NCI-H1092 (cell line): ENCODE results near the gene TMEM252.

Experiments
- DNase-seq: peaks from one replicate; lab custom pipeline; 2025; lab: John Stamatoyannopoulos, UW

Gene TMEM252

GRCh38 chr9:68540712-68541535 is at the start of gene TMEM252:
TSS of gene TMEM252 (minus strand) at chr9:68540883. CDS start at chr9:68540814, 69 bp downstream.
- DNase-seq = no peak

GRCh38 chr9:68585034-68585761 is 44.5 kb upstream of the TMEM252 start:
- DNase-seq = no peak

- peak; percentile 81 for DNase-seq
These were observed 43.7 kb upstream of the TMEM252 start for GRCh38 chr9:68584189-68585033.

- DNase-seq = no peak
These were observed 41.0 kb upstream of the TMEM252 start for GRCh38 chr9:68581696-68582095.

GRCh38 chr9:68577774-68578591 is 37.3 kb upstream of the TMEM252 start:
- DNase-seq = no peak

GRCh38 chr9:68575817-68576216 is 35.1 kb upstream of the TMEM252 start:
- DNase-seq = no peak

GRCh38 chr9:68574150-68574549 is 33.5 kb upstream of the TMEM252 start:
- DNase-seq = no peak

- no peak for DNase-seq
These were observed 26.9 kb upstream of the TMEM252 start for GRCh38 chr9:68567565-68567964.

GRCh38 chr9:68562461-68562860 is 21.8 kb upstream of the TMEM252 start:
- DNase-seq = no peak

GRCh38 chr9:68560071-68560844 is 19.6 kb upstream of the TMEM252 start:
- no peak for DNase-seq

GRCh38 chr9:68558545-68558944 is 17.9 kb upstream of the TMEM252 start:
- DNase-seq = no peak

GRCh38 chr9:68555437-68556150 is 14.9 kb upstream of the TMEM252 start:
- no peak for DNase-seq

GRCh38 chr9:68552700-68553476 is 12.2 kb upstream of the TMEM252 start:
- no peak for DNase-seq

- DNase-seq = no peak
These were observed 10.5 kb upstream of the TMEM252 start for GRCh38 chr9:68551191-68551590.

GRCh38 chr9:68548241-68548640 is 7.6 kb upstream of the TMEM252 start:
- no peak for DNase-seq

GRCh38 chr9:68547417-68547816 is 6.7 kb upstream of the TMEM252 start:
- DNase-seq = no peak

GRCh38 chr9:68546596-68547390 is 6.1 kb upstream of the TMEM252 start:
- DNase-seq = no peak

- DNase-seq = no peak
These were observed 4.5 kb upstream of the TMEM252 start for GRCh38 chr9:68545033-68545705.
